Small intestine (tissue), 7 donors: ENCODE data around the gene CEBPB. TPM values are rescaled to one million over a fixed set of nuclear protein-coding genes. Genes with fewer than 3 reads are reported as not detected.

Source experiments
- DNase-seq, 2 donors: peaks; one replicate each; pipeline versions ENCODE4 v3.0.0 to v3.0.0-alpha.2; 2013
- FAIRE-seq: peaks from 2 replicates; lab custom pipeline; 2012; peaks lifted over from hg19 to GRCh38; lab: Jason Lieb, UNC
- H3K27ac ChIP-seq, 3 donors: one replicate each; pipeline ENCODE4 v1.5.1; 2013; ENCODE audit warnings: low read length in 2 of 3, mild to moderate bottlenecking in 2 of 3, control low read depth in 1 of 3, inconsistent platforms in 1 of 3, low read depth in 1 of 3, moderate library complexity in 1 of 3
- H3K27me3 ChIP-seq, 3 donors: one replicate each; pipeline ENCODE4 v1.6.1; 2013; ENCODE audit warnings: low read length in 3 of 3, inconsistent platforms in 1 of 3; ENCODE audit not compliant: control insufficient read depth in 3 of 3, insufficient read depth in 3 of 3
- H3K36me3 ChIP-seq, 3 donors: one replicate each; pipeline ENCODE4 v1.6.1; 2013; ENCODE audit warnings: low read length in 3 of 3, inconsistent platforms in 1 of 3, low read depth in 1 of 3, mild to moderate bottlenecking in 1 of 3, moderate library complexity in 1 of 3; ENCODE audit not compliant: control insufficient read depth in 3 of 3, insufficient read depth in 2 of 3
- H3K4me1 ChIP-seq, 3 donors: one replicate each; pipeline ENCODE4 v1.6.1; 2013; ENCODE audit warnings: low read length in 2 of 3, inconsistent platforms in 1 of 3, low read depth in 1 of 3, mild to moderate bottlenecking in 1 of 3, moderate library complexity in 1 of 3; ENCODE audit not compliant: control insufficient read depth in 3 of 3, insufficient read depth in 2 of 3
- H3K4me3 ChIP-seq, 3 donors: one replicate each; pipeline ENCODE4 v1.5.1; 2013; ENCODE audit warnings: low read length in 3 of 3, control low read depth in 1 of 3, inconsistent platforms in 1 of 3, low read depth in 1 of 3, mild to moderate bottlenecking in 1 of 3, moderate library complexity in 1 of 3
- H3K9me3 ChIP-seq, 2 donors: one replicate each; pipeline ENCODE4 v1.6.1; 2013; ENCODE audit warnings: low read depth in 1 of 2, low read length in 1 of 2; ENCODE audit not compliant: control insufficient read depth in 2 of 2, insufficient read depth in 1 of 2
- WGBS, 3 donors: extraction: QIAGEN DNeasy Blood & Tissue Kit; methylation state at CpG; one replicate each; pipeline ENCODE4 v1.1.7; 2013; 5-methylcytosine and 5-hydroxymethylcytosine counted together
- polyA plus RNA-seq, 4 donors: library from polyadenylated mRNA; stranded (reverse) in 3 of 4; unstranded in 1 of 4; fragments of 200-250 nt in 3 of 4; fragments of 120-200 nt in 1 of 4; gene quantifications; one replicate each; pipeline versions ENCODE4 v1.2.1 to v1.2.3, GENCODE V29; 2013
- donor health status: healthy with polysubstance abuse.
- donor health status: control.
- donor health status: control.
- donor health status: Bipolar disorder and iron deficiency.
- donor health status: healthy.

CEBPB gene
- polyA plus RNA-seq, 4 donors: 7.6 to 26.0 (median 20.4) TPM

GRCh38 chr20:50193836-50194421 lies 3.3 kb downstream of the CEBPB start:
- H3K27ac ChIP-seq: peak overlapping the region in 1 of 3 donors; percentile 86
- no peak for DNase-seq

DNA sequence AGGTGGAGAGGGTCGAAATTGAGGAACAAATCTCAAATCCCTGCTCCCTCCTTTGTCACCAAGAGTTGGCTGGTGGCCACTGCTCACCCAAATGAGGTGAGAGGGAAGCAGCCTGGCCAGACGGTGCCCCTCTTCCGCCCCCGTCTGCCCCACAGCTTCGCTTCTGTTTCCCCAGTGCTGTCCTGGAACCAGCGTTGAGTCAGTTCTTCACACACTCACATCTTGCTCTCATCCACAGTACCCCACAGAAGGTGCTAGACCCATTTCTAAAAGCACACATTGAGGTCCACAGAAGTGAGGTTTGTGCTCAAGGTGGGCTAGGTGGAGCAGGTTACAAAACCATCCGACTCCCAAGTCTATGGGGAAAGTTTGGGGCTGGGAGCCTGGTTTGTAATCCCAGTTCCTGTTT lies 3.8 kb downstream of the CEBPB start:
- DNase-seq: no peak
- peak overlapping the region in 1 of 3 donors; percentile 92 for H3K4me3 ChIP-seq

More at GRCh38 chr20:50193836-50194421, 3.3 kb downstream of the CEBPB start:
- H3K9me3 ChIP-seq: no peaks in the 10 kb centered on the region
- peaks cover 0 to 40% (median 0%) of the 10 kb centered on the region in 3 donors for H3K36me3 ChIP-seq
- peaks cover 3 to 28% (median 4%) of the 10 kb centered on the region in 3 donors for H3K4me1 ChIP-seq
- H3K4me3 ChIP-seq: peak overlapping the region; percentile 70 to 92 (median 92)
- H3K27me3 ChIP-seq: no peaks in the 10 kb centered on the region
- WGBS, 3 donors: 63 to 64% (median 63%) methylated on average over 16 of the region's 16 CpGs
- no peak for FAIRE-seq

GRCh38 chr20:50194831-50195523 lies 4.3 kb downstream of the CEBPB start:
- FAIRE-seq (no peak), DNase-seq (no peak)
- Histone ChIP-seq H3K27me3 (no peaks in the 10 kb centered on the region), H3K27ac (peak overlapping the region in 1 of 3 donors; percentile 86), H3K4me1 (peaks cover 3 to 19% (median 4%) of the 10 kb centered on the region in 3 donors), H3K36me3 (peaks cover 0 to 40% (median 0%) of the 10 kb centered on the region in 3 donors), H3K4me3 (no peak overlapping the region), H3K9me3 (peaks cover 0 to 6% of the 10 kb centered on the region in 2 donors)
- 74 to 75% (median 74%) methylated on average over 8 of the region's 8 CpGs for WGBS, 3 donors

More for the DNA sequence above, 3.8 kb downstream of the CEBPB start:
- WGBS, 3 donors: 66 to 77% (median 75%) methylated on average over 7 of the region's 7 CpGs
- FAIRE-seq: no peak
- Histone ChIP-seq H3K9me3 (peaks cover 0 to under 1% of the 10 kb centered on the region in 2 donors), H3K27ac (peak overlapping the region in 1 of 3 donors; percentile 86), H3K4me1 (peaks cover 3 to 23% (median 4%) of the 10 kb centered on the region in 3 donors), H3K27me3 (no peaks in the 10 kb centered on the region), H3K36me3 (peaks cover 0 to 40% (median 0%) of the 10 kb centered on the region in 3 donors)

DNA sequence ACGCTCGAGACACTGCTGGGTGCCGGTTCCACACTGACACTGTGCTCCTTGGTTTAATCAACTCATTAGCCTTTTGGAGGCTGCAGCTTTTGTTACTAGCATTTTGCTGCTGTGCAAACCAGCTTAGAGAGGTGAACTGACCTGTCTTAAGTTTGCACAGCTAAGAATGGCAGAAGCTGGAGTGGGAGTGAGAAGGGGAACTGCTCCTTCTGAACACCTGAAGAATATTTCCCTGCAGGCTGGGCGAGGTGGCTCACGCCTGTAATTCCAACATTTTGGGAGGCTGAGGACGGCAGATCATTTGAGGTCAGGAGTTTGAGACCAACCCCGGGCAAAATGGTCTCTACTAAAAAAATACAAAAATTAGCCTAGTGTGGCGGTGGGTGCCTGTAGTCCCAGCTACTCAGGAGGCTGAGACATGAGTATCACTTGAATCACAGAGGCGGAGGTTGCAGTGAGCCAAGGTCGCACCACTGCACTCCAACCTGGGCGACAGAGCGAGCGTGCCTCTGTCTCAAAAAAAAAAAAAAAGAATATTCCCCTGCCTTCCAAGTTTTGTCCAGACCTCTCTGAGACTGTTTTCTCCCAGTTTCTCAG lies 5.0 kb downstream of the CEBPB start:
- Histone ChIP-seq H3K27ac (peak overlapping the region in 1 of 3 donors; percentile 18), H3K27me3 (no peaks in the 10 kb centered on the region), H3K4me3 (no peak overlapping the region), H3K36me3 (peaks cover 0 to 40% (median 0%) of the 10 kb centered on the region in 3 donors), H3K4me1 (peaks cover 3 to 19% (median 4%) of the 10 kb centered on the region in 3 donors), H3K9me3 (peaks cover 0 to 6% of the 10 kb centered on the region in 2 donors)
- 82 to 85% (median 85%) methylated on average over 13 of the region's 13 CpGs for WGBS, 3 donors
- no peak for FAIRE-seq
- no peak for DNase-seq

- FAIRE-seq (no peak), DNase-seq (no peak)
- H3K27me3 ChIP-seq: no peaks in the 10 kb centered on the region
- peaks cover 3 to 19% (median 4%) of the 10 kb centered on the region in 3 donors for H3K4me1 ChIP-seq
- WGBS, 3 donors: 82 to 92% (median 92%) methylated on average over 4 of the region's 4 CpGs
- no peak overlapping the region for H3K4me3 ChIP-seq
- peaks cover 0 to 6% of the 10 kb centered on the region in 2 donors for H3K9me3 ChIP-seq
- peaks cover 0 to 40% (median 0%) of the 10 kb centered on the region in 3 donors for H3K36me3 ChIP-seq
- no peak overlapping the region for H3K27ac ChIP-seq
Measured at GRCh38 chr20:50196248-50196647, 5.6 kb downstream of the CEBPB start.

GRCh38 chr20:50196896-50197295 lies 6.3 kb downstream of the CEBPB start:
- WGBS, 3 donors: 90 to 95% (median 91%) methylated on average over 6 of the region's 6 CpGs
- Histone ChIP-seq H3K4me3 (no peak overlapping the region), H3K36me3 (peaks cover 0 to 40% (median 0%) of the 10 kb centered on the region in 3 donors), H3K9me3 (peaks cover 0 to 6% of the 10 kb centered on the region in 2 donors), H3K4me1 (peaks cover 3 to 19% (median 4%) of the 10 kb centered on the region in 3 donors), H3K27me3 (no peaks in the 10 kb centered on the region), H3K27ac (peak overlapping the region in 1 of 3 donors; percentile 47)
- no peak for DNase-seq
- no peak for FAIRE-seq

DNA sequence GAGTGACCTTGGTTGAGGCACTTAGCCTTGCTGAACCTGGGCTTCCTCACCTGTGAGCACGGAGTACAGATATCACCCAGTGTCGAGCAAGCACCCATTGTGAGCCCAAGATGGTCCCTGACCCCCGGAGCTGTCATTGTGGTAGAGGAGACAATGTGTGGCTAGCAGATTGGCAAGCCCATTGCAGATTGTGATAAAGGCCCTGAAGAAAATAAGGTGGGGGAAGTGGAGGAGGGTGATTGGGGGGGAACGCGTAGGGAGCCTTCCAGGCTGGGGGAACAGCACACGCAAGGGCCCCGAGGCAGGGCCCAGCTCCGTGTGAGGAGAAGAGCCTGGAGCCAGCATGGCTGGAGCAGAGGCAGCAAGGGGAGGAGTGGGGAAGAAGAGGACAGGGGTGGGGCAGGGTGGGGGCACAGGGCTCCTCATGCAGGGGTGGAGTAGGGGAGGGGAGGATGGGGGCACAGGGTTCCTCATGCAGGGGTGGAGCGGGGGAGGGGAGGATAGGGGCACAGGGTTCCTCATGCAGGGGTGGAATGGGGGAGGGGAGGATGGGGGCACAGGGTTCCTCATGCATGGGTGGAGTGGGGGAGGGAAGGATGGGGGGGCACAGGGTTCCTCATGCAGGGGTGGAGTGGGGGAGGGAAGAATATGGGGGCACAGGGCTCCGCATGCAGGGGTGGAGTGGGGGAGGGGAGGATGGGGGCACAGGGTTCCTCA lies 7.0 kb downstream of the CEBPB start:
- H3K27me3 ChIP-seq: no peaks in the 10 kb centered on the region
- peaks cover 3 to 19% (median 4%) of the 10 kb centered on the region in 3 donors for H3K4me1 ChIP-seq
- WGBS, 3 donors: 77 to 85% (median 80%) methylated on average over 10 of the region's 10 CpGs
- H3K4me3 ChIP-seq: no peak overlapping the region
- FAIRE-seq (no peak), DNase-seq (no peak)
- H3K9me3 ChIP-seq: peaks cover 0 to 6% of the 10 kb centered on the region in 2 donors
- peaks cover 0 to 39% (median 0%) of the 10 kb centered on the region in 3 donors for H3K36me3 ChIP-seq
- H3K27ac ChIP-seq: peak overlapping the region in 1 of 3 donors; percentile 47
